ENCODE measurements around the gene ACTR1A.

DNA sequence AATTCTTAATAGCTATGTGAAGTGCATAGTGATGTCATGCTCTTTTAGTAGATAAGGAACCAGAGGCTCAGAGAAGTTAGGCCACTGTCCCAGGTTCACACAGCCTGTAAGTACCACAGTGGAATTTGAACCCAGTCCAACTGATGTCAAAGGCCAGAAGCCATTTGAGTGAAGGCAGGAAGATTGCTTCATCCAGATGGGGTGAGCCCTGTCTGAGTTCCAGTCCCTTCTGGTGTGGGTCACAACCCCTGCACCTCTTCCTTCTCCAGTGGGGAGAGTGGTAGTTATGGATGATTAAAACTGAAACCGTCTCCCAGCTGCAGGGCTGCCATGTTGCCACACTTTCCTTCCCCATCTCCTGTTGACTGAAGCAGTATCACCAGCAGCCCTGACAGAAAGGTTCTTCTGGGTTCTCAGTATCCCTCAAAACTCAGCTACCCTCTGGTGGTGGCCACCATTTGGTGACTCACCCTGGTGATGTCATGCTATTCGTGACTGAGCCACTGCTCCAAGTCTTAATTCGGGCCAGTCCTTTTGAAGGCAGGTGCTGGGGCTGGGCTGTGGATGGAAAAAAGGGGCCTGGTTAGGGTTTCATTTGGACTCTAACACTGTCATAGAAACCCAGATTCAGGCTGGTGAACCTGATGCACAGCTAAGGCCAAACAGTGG, 49.7 kb downstream of the ACTR1A start:
- TF ChIP-seq, protein P1, sequence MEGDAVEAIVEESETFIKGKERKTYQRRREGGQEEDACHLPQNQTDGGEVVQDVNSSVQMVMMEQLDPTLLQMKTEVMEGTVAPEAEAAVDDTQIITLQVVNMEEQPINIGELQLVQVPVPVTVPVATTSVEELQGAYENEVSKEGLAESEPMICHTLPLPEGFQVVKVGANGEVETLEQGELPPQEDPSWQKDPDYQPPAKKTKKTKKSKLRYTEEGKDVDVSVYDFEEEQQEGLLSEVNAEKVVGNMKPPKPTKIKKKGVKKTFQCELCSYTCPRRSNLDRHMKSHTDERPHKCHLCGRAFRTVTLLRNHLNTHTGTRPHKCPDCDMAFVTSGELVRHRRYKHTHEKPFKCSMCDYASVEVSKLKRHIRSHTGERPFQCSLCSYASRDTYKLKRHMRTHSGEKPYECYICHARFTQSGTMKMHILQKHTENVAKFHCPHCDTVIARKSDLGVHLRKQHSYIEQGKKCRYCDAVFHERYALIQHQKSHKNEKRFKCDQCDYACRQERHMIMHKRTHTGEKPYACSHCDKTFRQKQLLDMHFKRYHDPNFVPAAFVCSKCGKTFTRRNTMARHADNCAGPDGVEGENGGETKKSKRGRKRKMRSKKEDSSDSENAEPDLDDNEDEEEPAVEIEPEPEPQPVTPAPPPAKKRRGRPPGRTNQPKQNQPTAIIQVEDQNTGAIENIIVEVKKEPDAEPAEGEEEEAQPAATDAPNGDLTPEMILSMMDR (IDR thresholded peaks at IDR 0.05; ENCODE audit: low read length), result no peak
- TF ChIP-seq EZH2 (IDR thresholded peaks at IDR 0.05; ENCODE audit: borderline replicate concordance, low read length), result no peak

Measured in OCI-LY1 (cell line).